ENCODE measurements around the gene ZFP91.

ZFP91 gene

GRCh38 chr11:58579192-58580129, 598 bp downstream of the ZFP91 start:
- H3K4me3 ChIP-seq (IDR thresholded peaks at IDR 0.05; ENCODE audit: insufficient read depth, low read depth, low read length) = no peak overlapping the region
- TF ChIP-seq CTCF (conservative IDR thresholded peaks at IDR 0.05; ENCODE audit: low read depth, low read length) = peak; percentile 59
- H3K9ac ChIP-seq = peak overlapping the region; percentile 97
- H3K27me3 ChIP-seq (ENCODE audit: insufficient read depth, low read depth) = no peaks in the 10 kb centered on the region
- peaks cover 60% of the 10 kb centered on the region for H3K79me2 ChIP-seq (ENCODE audit: insufficient read depth, low read depth)
- H3K4me2 ChIP-seq = peak overlapping the region; percentile 92
- H3K4me1 ChIP-seq (ENCODE audit: low read depth, poor library complexity, severe bottlenecking) = peaks cover 67% of the 10 kb centered on the region
- peak overlapping the region; percentile 96 for H3K27ac ChIP-seq
- H4K20me1 ChIP-seq (ENCODE audit: insufficient read depth) = 0 out of 2 replicates have a peak, but pooled peaks cover 2% of the 10 kb centered on the region
- H2AFZ ChIP-seq (ENCODE audit: low read depth) = peak overlapping the region; percentile 38; the same call in 1 of the 2 replicates
- no peaks in the 10 kb centered on the region; the same call in 1 of the 2 replicates for H3K36me3 ChIP-seq (ENCODE audit: insufficient read depth)

GRCh38 chr11:58580311-58580710, 1.4 kb downstream of the ZFP91 start:
- Histone ChIP-seq H3K4me1 (ENCODE audit: low read depth, poor library complexity, severe bottlenecking) (peaks cover 62% of the 10 kb centered on the region), H4K20me1 (ENCODE audit: insufficient read depth) (0 out of 2 replicates have a peak, but pooled peaks cover 5% of the 10 kb centered on the region), H3K79me2 (ENCODE audit: insufficient read depth, low read depth) (peaks cover 62% of the 10 kb centered on the region), H3K9ac (peak overlapping the region; percentile 97), H3K4me2 (peak overlapping the region; percentile 92), H3K36me3 (ENCODE audit: insufficient read depth) (no peaks in the 10 kb centered on the region; the same call in 1 of the 2 replicates), H3K4me3 (IDR thresholded peaks at IDR 0.05; ENCODE audit: insufficient read depth, low read depth, low read length) (no peak overlapping the region), H3K27me3 (ENCODE audit: insufficient read depth, low read depth) (no peaks in the 10 kb centered on the region), H3K27ac (peak overlapping the region; percentile 96), H2AFZ (ENCODE audit: low read depth) (no peak overlapping the region)
- no peak for TF ChIP-seq CTCF (conservative IDR thresholded peaks at IDR 0.05; ENCODE audit: low read depth, low read length)

GRCh38 chr11:58582437-58582836, 3.6 kb downstream of the ZFP91 start:
- peaks cover 44% of the 10 kb centered on the region for H3K4me1 ChIP-seq (ENCODE audit: low read depth, poor library complexity, severe bottlenecking)
- no peak overlapping the region for H2AFZ ChIP-seq (ENCODE audit: low read depth)
- no peaks in the 10 kb centered on the region for H3K27me3 ChIP-seq (ENCODE audit: insufficient read depth, low read depth)
- H3K36me3 ChIP-seq (ENCODE audit: insufficient read depth) = no peaks in the 10 kb centered on the region; the same call in 1 of the 2 replicates
- H3K4me3 ChIP-seq (IDR thresholded peaks at IDR 0.05; ENCODE audit: insufficient read depth, low read depth, low read length) = no peak overlapping the region
- TF ChIP-seq CTCF (conservative IDR thresholded peaks at IDR 0.05; ENCODE audit: low read depth, low read length) = no peak
- no peak overlapping the region for H3K9ac ChIP-seq
- peaks cover 78% of the 10 kb centered on the region for H3K79me2 ChIP-seq (ENCODE audit: insufficient read depth, low read depth)
- no peak overlapping the region for H3K27ac ChIP-seq
- 0 out of 2 replicates have a peak, but pooled peaks cover 5% of the 10 kb centered on the region for H4K20me1 ChIP-seq (ENCODE audit: insufficient read depth)
- peak overlapping the region; percentile 29 for H3K4me2 ChIP-seq

- no peak for TF ChIP-seq CTCF (conservative IDR thresholded peaks at IDR 0.05; ENCODE audit: low read depth, low read length)
- H2AFZ ChIP-seq (ENCODE audit: low read depth) = no peak overlapping the region
- no peak overlapping the region for H3K9ac ChIP-seq
- no peaks in the 10 kb centered on the region; the same call in 1 of the 2 replicates for H3K36me3 ChIP-seq (ENCODE audit: insufficient read depth)
- no peaks in the 10 kb centered on the region for H3K27me3 ChIP-seq (ENCODE audit: insufficient read depth, low read depth)
- H4K20me1 ChIP-seq (ENCODE audit: insufficient read depth) = 0 out of 2 replicates have a peak, but pooled peaks cover 5% of the 10 kb centered on the region
- no peak overlapping the region for H3K4me2 ChIP-seq
- H3K4me1 ChIP-seq (ENCODE audit: low read depth, poor library complexity, severe bottlenecking) = peaks cover 57% of the 10 kb centered on the region
- H3K4me3 ChIP-seq (IDR thresholded peaks at IDR 0.05; ENCODE audit: insufficient read depth, low read depth, low read length) = no peak overlapping the region
- H3K27ac ChIP-seq = no peak overlapping the region
- H3K79me2 ChIP-seq (ENCODE audit: insufficient read depth, low read depth) = peaks cover 99% of the 10 kb centered on the region
Observed at GRCh38 chr11:58586998-58587397, 8.1 kb downstream of the ZFP91 start.

Data from KMS-11 (cell line).